ENCODE data around the gene SLC43A1. TPM values are rescaled to one million over a fixed set of nuclear protein-coding genes. Genes with fewer than 3 reads are reported as not detected.

Gene SLC43A1
- total and polyA plus RNA-seq, 2 of the 4 experiments (the other 2 are of a cell fraction) = 10.0 to 17.0 TPM

DNA sequence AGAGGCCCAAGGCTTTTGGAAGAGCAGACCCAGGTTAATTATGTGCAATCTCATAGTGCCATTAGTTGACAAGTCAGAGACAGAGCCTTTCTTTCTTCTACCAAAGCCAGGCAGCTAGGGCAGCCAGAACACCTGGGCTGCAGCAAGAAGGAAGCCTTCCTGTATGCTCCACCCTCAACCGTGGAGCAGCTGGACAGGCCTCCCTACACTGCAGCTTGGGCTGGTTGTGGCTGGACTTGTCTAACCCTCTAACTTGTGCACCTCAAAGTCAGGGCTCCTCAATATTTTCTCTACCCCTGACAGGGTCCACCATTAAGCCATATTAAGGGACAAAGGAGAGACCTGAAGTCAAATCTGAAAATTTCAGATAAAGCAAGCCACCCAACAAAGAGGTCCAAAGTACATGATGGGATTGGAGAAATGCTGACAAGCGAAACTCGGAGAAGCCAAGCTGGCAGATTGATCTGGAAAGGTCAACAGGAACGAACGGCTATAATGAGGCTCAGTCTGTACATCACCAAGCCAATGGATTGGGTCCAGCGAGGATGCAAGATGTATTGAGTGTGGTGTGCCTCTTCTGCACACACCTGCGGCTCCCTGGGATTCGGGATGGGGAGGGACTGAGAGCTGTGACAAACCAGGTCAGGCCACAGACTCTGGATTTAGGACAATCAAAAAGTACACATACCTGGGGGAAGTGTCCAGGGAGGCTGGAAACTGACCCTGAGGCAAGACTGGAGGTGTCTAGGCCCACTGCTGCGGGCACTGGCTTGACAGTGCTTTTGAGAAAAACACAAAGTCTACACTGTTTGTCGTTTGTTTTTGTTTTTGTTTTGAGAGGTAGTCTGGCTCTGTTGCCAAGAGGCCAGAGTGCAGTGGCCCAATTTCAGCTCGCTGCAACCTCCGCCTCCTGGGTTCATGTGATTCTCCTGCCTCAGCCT, 76.9 kb downstream of the SLC43A1 start (continued):
- TF ChIP-seq, protein P1, sequence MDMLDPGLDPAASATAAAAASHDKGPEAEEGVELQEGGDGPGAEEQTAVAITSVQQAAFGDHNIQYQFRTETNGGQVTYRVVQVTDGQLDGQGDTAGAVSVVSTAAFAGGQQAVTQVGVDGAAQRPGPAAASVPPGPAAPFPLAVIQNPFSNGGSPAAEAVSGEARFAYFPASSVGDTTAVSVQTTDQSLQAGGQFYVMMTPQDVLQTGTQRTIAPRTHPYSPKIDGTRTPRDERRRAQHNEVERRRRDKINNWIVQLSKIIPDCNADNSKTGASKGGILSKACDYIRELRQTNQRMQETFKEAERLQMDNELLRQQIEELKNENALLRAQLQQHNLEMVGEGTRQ (IDR thresholded peaks at IDR 0.05; ENCODE audit: low read depth, low read length) = no peak

DNA sequence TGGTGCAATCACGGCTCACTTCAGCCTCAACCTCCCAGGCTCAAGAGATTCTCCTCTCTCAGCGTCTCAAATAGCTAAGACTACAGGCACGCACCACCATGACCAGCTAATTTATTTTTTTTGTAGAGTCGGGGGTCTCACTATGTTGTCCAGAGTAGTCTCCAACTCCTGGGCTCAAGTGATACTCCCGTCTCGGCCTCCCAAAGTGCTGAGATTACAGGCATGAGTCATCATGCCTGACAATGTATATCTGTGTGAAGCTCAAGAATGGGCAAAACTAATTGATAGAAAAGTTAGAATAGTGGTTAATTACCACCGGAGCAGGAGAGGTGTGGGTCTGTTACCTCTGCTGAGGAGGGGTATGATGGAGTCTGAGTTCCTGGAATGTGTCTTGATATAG, 79.5 kb downstream of the SLC43A1 start:
- intact Hi-C loops (cut with micrococcal nuclease) = no loop called here
- no peak for ATAC-seq (ENCODE audit: low read depth)

More for the DNA sequence above, 79.5 kb downstream of the SLC43A1 start:
- Histone ChIP-seq H4K91ac (ENCODE audit: insufficient read depth, low read depth, low read length) (no peak overlapping the region), H3K18ac (ENCODE audit: low read depth, low read length) (no peak overlapping the region), H3K4ac (ENCODE audit: low read depth, low read length) (no peak overlapping the region), H3K14ac (replicated peaks; ENCODE audit: low read depth, low read length) (no peak overlapping the region), H2BK120ac (ENCODE audit: low read depth, low read length) (no peak overlapping the region), H4K20me1 (ENCODE audit: insufficient read depth, low read length) (no peaks in the 10 kb centered on the region), H2AK5ac (ENCODE audit: low read depth, low read length) (no peak overlapping the region), H4K8ac (ENCODE audit: low read depth in 2 of 2, low read length in 2 of 2) (no peak overlapping the region), H2BK15ac (ENCODE audit: low read depth, low read length) (no peak overlapping the region), H4K5ac (ENCODE audit: low read depth, low read length) (no peak overlapping the region), H2BK20ac (ENCODE audit: low read depth, low read length) (no peak overlapping the region), H3K4me1 (ENCODE audit: control insufficient read depth, insufficient read depth, low read length) (peaks cover 20% of the 10 kb centered on the region), H3K27me3 (ENCODE audit: control insufficient read depth, insufficient read depth, low read length) (no peaks in the 10 kb centered on the region), H3K23ac (ENCODE audit: low read depth, low read length) (no peak overlapping the region), H3K56ac (ENCODE audit: extremely low read depth, insufficient read depth, low read length) (no peak overlapping the region), H2AFZ (replicated peaks; ENCODE audit: low read length, poor library complexity) (no peak overlapping the region), H3K27ac (ENCODE audit: insufficient read depth, low read length) (no peak overlapping the region), H3K79me1 (ENCODE audit: low read depth in 1 of 2, low read length in 2 of 2) (no peaks in the 10 kb centered on the region), H3K4me2 (ENCODE audit: low read depth, low read length) (no peak overlapping the region), H3K4me3 (ENCODE audit: insufficient read depth, low read depth, low read length) (no peak overlapping the region), H2AK9ac (replicated peaks; ENCODE audit: low read depth, low read length, poor library complexity) (no peak overlapping the region), H3K36me3 (ENCODE audit: control insufficient read depth, insufficient read depth, low read length) (no peaks in the 10 kb centered on the region), H3K9me1 (ENCODE audit: insufficient read depth, low read length) (peaks cover 6% of the 10 kb centered on the region), H2BK5ac (ENCODE audit: low read depth, low read length, poor library complexity, severe bottlenecking) (no peak overlapping the region), H3K9me3 (ENCODE audit: control insufficient read depth, insufficient read depth, low read length) (no peaks in the 10 kb centered on the region), H3K9ac (ENCODE audit: low read depth, low read length) (no peak overlapping the region)
- CTCF ChIA-PET = no interaction called here
- in situ Hi-C loops (cut with MboI; ENCODE audit: low sequenced_read_pairs) = no loop called here
- 89% methylated on average over 3 of the region's 7 CpGs; no CpG with 5 or more reads in 1 of the 2 experiments for WGBS, 2 experiments (ENCODE audit: extremely low coverage in 2 of 2, insufficient read length in 1 of 2)
- dilution Hi-C loops (cut with HindIII; ENCODE audit: low sequenced_read_pairs, unreplicated experiment) = no loop called here
- TF ChIP-seq SMC3 (IDR thresholded peaks at IDR 0.05; ENCODE audit: low read depth, low read length) (no peak), BHLHE40 (IDR thresholded peaks at IDR 0.05; ENCODE audit: low read depth, low read length) (no peak), FOS (IDR thresholded peaks at IDR 0.05; ENCODE audit: low read depth, low read length) (no peak), MAFK (IDR thresholded peaks at IDR 0.05; ENCODE audit: low read depth, low read length) (no peak), CEBPB (IDR thresholded peaks at IDR 0.05; ENCODE audit: low read depth, low read length) (no peak), CHD1 (IDR thresholded peaks at IDR 0.05; ENCODE audit: low read depth, low read length) (no peak), POLR2A (IDR thresholded peaks at IDR 0.05; ENCODE audit: low read depth, low read length) (no peak)
- TF ChIP-seq, protein P2, sequence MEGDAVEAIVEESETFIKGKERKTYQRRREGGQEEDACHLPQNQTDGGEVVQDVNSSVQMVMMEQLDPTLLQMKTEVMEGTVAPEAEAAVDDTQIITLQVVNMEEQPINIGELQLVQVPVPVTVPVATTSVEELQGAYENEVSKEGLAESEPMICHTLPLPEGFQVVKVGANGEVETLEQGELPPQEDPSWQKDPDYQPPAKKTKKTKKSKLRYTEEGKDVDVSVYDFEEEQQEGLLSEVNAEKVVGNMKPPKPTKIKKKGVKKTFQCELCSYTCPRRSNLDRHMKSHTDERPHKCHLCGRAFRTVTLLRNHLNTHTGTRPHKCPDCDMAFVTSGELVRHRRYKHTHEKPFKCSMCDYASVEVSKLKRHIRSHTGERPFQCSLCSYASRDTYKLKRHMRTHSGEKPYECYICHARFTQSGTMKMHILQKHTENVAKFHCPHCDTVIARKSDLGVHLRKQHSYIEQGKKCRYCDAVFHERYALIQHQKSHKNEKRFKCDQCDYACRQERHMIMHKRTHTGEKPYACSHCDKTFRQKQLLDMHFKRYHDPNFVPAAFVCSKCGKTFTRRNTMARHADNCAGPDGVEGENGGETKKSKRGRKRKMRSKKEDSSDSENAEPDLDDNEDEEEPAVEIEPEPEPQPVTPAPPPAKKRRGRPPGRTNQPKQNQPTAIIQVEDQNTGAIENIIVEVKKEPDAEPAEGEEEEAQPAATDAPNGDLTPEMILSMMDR (conservative IDR thresholded peaks at IDR 0.05; ENCODE audit: low read depth, low read length) = no peak
- TF ChIP-seq, protein P1 (IDR thresholded peaks at IDR 0.05; ENCODE audit: low read depth, low read length) = no peak
- TF ChIP-seq, protein P3, sequence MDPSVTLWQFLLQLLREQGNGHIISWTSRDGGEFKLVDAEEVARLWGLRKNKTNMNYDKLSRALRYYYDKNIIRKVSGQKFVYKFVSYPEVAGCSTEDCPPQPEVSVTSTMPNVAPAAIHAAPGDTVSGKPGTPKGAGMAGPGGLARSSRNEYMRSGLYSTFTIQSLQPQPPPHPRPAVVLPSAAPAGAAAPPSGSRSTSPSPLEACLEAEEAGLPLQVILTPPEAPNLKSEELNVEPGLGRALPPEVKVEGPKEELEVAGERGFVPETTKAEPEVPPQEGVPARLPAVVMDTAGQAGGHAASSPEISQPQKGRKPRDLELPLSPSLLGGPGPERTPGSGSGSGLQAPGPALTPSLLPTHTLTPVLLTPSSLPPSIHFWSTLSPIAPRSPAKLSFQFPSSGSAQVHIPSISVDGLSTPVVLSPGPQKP (IDR thresholded peaks at IDR 0.05; ENCODE audit: borderline replicate concordance, low read depth, low read length) = no peak
- BruUV-seq (replicated peaks) = no TSS peak
- no peak for DNase-seq
- POLR2A ChIA-PET (ENCODE audit: unreplicated experiment) = no interaction called here
